H9 (cell line): Measurements from ENCODE around the gene RNF224. TPM values are rescaled to one million over a fixed set of nuclear protein-coding genes. Genes with fewer than 3 reads are reported as not detected.
A peak's percentile ranks its signal among the peaks of the same experiment; 100 is the strongest.

Source experiments
- DNase-seq: peaks from one replicate; pipeline ENCODE4 v3.0.0-alpha.2; 2017
- H2AFZ ChIP-seq: one replicate; pipeline ENCODE4 v1.6.1; 2013; ENCODE audit warnings: mild to moderate bottlenecking, low read length, control low read depth, moderate library complexity
- H2AK5ac ChIP-seq: 2 replicates; pipeline ENCODE4 v1.6.1; 2013; ENCODE audit warnings: low read length, control low read depth, mixed read lengths; ENCODE audit not compliant: insufficient read length
- H2BK120ac ChIP-seq: one replicate; pipeline ENCODE4 v1.6.1; 2013; ENCODE audit warnings: low read depth, mild to moderate bottlenecking, low read length, control low read depth, inconsistent platforms; ENCODE audit not compliant: poor library complexity, severe bottlenecking
- H2BK12ac ChIP-seq: 2 replicates; pipeline ENCODE4 v1.6.1; 2013; ENCODE audit warnings: low read length, control low read depth, mixed read lengths, low read depth; ENCODE audit not compliant: insufficient read length
- H2BK15ac ChIP-seq: 2 replicates; pipeline ENCODE4 v1.6.1; 2013; ENCODE audit warnings: low read depth, low read length, control low read depth
- H2BK20ac ChIP-seq: one replicate; pipeline ENCODE4 v1.6.1; 2013; ENCODE audit warnings: low read depth, mild to moderate bottlenecking, low read length, control low read depth, inconsistent platforms; ENCODE audit not compliant: poor library complexity, severe bottlenecking
- H2BK5ac ChIP-seq: 2 replicates; pipeline ENCODE4 v1.6.1; 2013; ENCODE audit warnings: low read length, control low read depth, mixed read lengths; ENCODE audit not compliant: insufficient read length
- H3K14ac ChIP-seq: 2 replicates; pipeline ENCODE4 v1.6.1; 2013; ENCODE audit warnings: low read length, control low read depth; ENCODE audit not compliant: insufficient read depth
- H3K18ac ChIP-seq: 2 replicates; pipeline ENCODE4 v1.6.1; 2013; ENCODE audit warnings: low read depth, mild to moderate bottlenecking, mixed read lengths, low read length, control low read depth; ENCODE audit not compliant: insufficient read length
- H3K23ac ChIP-seq: 2 replicates; pipeline ENCODE4 v1.6.1; 2013; ENCODE audit warnings: low read length, control low read depth, mixed read lengths, low read depth; ENCODE audit not compliant: insufficient read length
- H3K23me2 ChIP-seq: 2 replicates; pipeline ENCODE4 v1.6.1; 2013; ENCODE audit warnings: low read depth, mild to moderate bottlenecking, mixed read lengths, low read length, control low read depth; ENCODE audit not compliant: insufficient read length, poor library complexity, severe bottlenecking
- H3K27ac ChIP-seq: 2 replicates; pipeline ENCODE4 v1.5.1; 2013; ENCODE audit warnings: low read length, control low read depth, mixed read lengths, low read depth; ENCODE audit not compliant: insufficient read length
- H3K27me3 ChIP-seq: 2 replicates; pipeline ENCODE4 v1.6.1; 2013; ENCODE audit warnings: low read length, control low read depth, inconsistent platforms; ENCODE audit not compliant: insufficient read depth
- H3K4ac ChIP-seq: 2 replicates; pipeline ENCODE4 v1.6.1; 2013; ENCODE audit warnings: low read depth, mild to moderate bottlenecking, control low read depth, inconsistent platforms, low read length, moderate library complexity
- H3K4me1 ChIP-seq: 2 replicates; pipeline ENCODE4 v1.6.1; 2013; ENCODE audit warnings: low read length, control low read depth, inconsistent platforms; ENCODE audit not compliant: insufficient read depth
- H3K4me2 ChIP-seq: 2 replicates; pipeline ENCODE4 v1.6.1; 2013; ENCODE audit warnings: low read length, control low read depth, mixed read lengths; ENCODE audit not compliant: insufficient read length, insufficient read depth
- H3K56ac ChIP-seq: 2 replicates; pipeline ENCODE4 v1.6.1; 2013; ENCODE audit warnings: low read depth, mild to moderate bottlenecking, mixed read lengths, low read length, control low read depth; ENCODE audit not compliant: insufficient read length
- H3K79me1 ChIP-seq: 2 replicates; pipeline ENCODE4 v1.6.1; 2013; ENCODE audit warnings: low read depth, mild to moderate bottlenecking, moderate library complexity, low read length, control low read depth, inconsistent platforms; ENCODE audit not compliant: insufficient read depth, poor library complexity, severe bottlenecking
- H3K79me2 ChIP-seq: 2 replicates; pipeline ENCODE4 v1.6.1; 2013; ENCODE audit warnings: low read length, control low read depth, inconsistent platforms; ENCODE audit not compliant: insufficient read depth
- H3K9ac ChIP-seq: 2 replicates; pipeline ENCODE4 v1.6.1; 2013; ENCODE audit warnings: low read length, control low read depth, mixed read lengths; ENCODE audit not compliant: insufficient read length; ENCODE audit errors: extremely low read depth
- H3K9me3 ChIP-seq: one replicate; pipeline ENCODE4 v1.6.1; 2013; ENCODE audit warnings: low read depth, low read length, inconsistent platforms; ENCODE audit not compliant: control insufficient read depth
- H3T11ph ChIP-seq: one replicate; pipeline ENCODE4 v1.6.1; 2013; ENCODE audit warnings: mild to moderate bottlenecking, low read length, control low read depth, inconsistent platforms
- H4K20me1 ChIP-seq: one replicate; pipeline ENCODE4 v1.6.1; 2013; ENCODE audit not compliant: control insufficient read depth, insufficient read length, insufficient read depth
- H4K5ac ChIP-seq: 2 replicates; pipeline ENCODE4 v1.6.1; 2013; ENCODE audit warnings: low read depth, mild to moderate bottlenecking, mixed read lengths, low read length, control low read depth; ENCODE audit not compliant: insufficient read length
- H4K8ac ChIP-seq: replicated peaks from 2 replicates; pipeline ENCODE4 v1.6.1; 2013; ENCODE audit warnings: low read length, control low read depth, mixed read lengths, low read depth; ENCODE audit not compliant: insufficient read length
- H4K91ac ChIP-seq: 2 replicates; pipeline ENCODE4 v1.6.1; 2013; ENCODE audit warnings: low read depth, mild to moderate bottlenecking, moderate library complexity, mixed read lengths, low read length, control low read depth; ENCODE audit not compliant: insufficient read length
- H3K27ac Mint-ChIP-seq, 3 experiments: 2 replicates in 2 of 3; 3 replicates in 1 of 3; pipeline ENCODE4 v1.8.0; 2020 to 2021; ENCODE audit warnings: mixed read lengths in 3 of 3, mild to moderate bottlenecking in 1 of 3, moderate library complexity in 1 of 3
- H3K27me3 Mint-ChIP-seq: 2 replicates; pipeline ENCODE4 v1.8.0; 2021; ENCODE audit warnings: low read depth, mild to moderate bottlenecking, moderate library complexity, mixed read lengths
- H3K36me3 Mint-ChIP-seq, 3 experiments: 2 replicates in 2 of 3; 3 replicates in 1 of 3; pipeline ENCODE4 v1.8.0; 2020 to 2021; ENCODE audit warnings: low read depth in 3 of 3, mixed read lengths in 3 of 3; ENCODE audit not compliant: insufficient read depth in 1 of 3
- H3K4me1 Mint-ChIP-seq, 2 experiments: 2 replicates each; pipeline ENCODE4 v1.8.0; 2020; ENCODE audit warnings: mixed read lengths in 2 of 2
- H3K4me3 Mint-ChIP-seq, 2 experiments: 2 replicates in 1 of 2; 3 replicates in 1 of 2; pipeline ENCODE4 v1.8.0; 2020 to 2021; ENCODE audit warnings: mild to moderate bottlenecking in 2 of 2, mixed read lengths in 2 of 2, moderate library complexity in 1 of 2
- H3K9me3 Mint-ChIP-seq, 2 experiments: 2 replicates in 1 of 2; 3 replicates in 1 of 2; pipeline ENCODE4 v1.8.0; 2020; ENCODE audit warnings: mild to moderate bottlenecking in 2 of 2, mixed read lengths in 2 of 2, moderate library complexity in 1 of 2
- CTCF ChIP-seq: fragments of 200-600 bp; sonication (generic); conservative IDR thresholded peaks from 3 replicates; pipeline ENCODE4 v1.8.0; 2021; ENCODE audit warnings: antibody characterized with exemption, mild to moderate bottlenecking
- WGBS: extraction: QIAGEN DNeasy Blood & Tissue Kit; methylation state at CpG from one replicate; pipeline ENCODE4 v1.1.7; 2013; ENCODE audit warnings: missing lambda C conversion rate, low lambda C conversion rate, mixed read lengths; ENCODE audit not compliant: insufficient read length; ENCODE audit errors: extremely low coverage; 5-methylcytosine and 5-hydroxymethylcytosine counted together
- total RNA-seq: library from RNA; stranded (reverse); gene quantifications from 2 replicates; pipeline ENCODE4 v1.2.1, GENCODE V29; 2021

RNF224 gene
- total RNA-seq, 1 experiment from 2014 or later: 0.15 TPM

DNA sequence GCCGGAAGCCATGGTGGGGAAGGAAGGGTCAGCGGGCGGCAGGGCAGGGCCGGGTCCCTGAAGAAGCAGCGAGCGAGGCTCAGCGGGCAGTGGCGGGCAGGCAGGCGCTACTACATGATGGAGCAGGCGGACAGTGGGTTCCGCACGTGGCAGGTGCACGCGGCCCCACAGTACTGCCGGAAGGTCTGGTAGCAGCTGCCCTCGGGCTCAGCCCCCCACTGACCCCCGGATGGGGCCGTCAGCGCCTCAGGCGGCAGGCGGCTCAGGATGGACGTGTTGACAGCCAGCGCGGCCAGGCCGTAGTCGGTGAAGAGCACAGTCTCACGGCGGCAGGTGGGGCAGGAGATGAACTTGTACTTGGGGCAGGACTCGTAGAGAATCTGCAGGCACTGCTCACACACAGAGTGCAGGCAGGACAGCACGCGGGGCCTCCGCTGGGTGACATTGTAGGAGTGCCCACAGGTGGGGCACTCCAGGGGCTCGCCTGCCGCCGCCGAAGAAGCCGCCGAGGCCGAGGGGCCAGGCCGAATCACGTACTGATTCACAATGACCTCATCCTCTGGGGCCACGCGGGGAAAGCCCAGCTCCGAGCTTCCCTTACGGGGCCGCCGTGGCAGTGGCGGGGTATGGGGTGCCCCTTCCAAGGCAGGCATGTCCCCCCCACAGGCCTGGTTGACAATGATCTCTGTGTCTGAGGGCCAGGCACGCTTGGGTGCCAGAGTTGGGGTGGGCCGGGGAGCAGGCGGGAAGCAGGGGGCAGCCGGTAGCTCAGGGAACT is 6.8 kb upstream of the RNF224 start:
- Histone ChIP-seq H2BK20ac (no peak overlapping the region), H3K23me2 (peaks cover 18% of the 10 kb centered on the region)
- DNase-seq: no peak

More for the DNA sequence above, 6.8 kb upstream of the RNF224 start:
- Histone ChIP-seq H3K4ac (no peak overlapping the region), H3K9ac (no peak overlapping the region), H2BK15ac (no peak overlapping the region), H3K9me3 (no peaks in the 10 kb centered on the region), H2AK5ac (no peak overlapping the region), H3K27me3 (no peaks in the 10 kb centered on the region), H3T11ph (no peak overlapping the region), H3K79me2 (no peaks in the 10 kb centered on the region), H4K91ac (no peak overlapping the region), H3K56ac (no peak overlapping the region), H4K8ac (no peak overlapping the region), H2BK120ac (no peak overlapping the region), H3K27ac (no peak overlapping the region), H4K20me1 (no peaks in the 10 kb centered on the region), H3K4me2 (no peak overlapping the region), H2AFZ (no peak overlapping the region), H3K4me1 (no peaks in the 10 kb centered on the region; the same call in 1 of the 2 replicates), H2BK5ac (no peak overlapping the region), H2BK12ac (no peak overlapping the region), H3K18ac (no peak overlapping the region), H3K14ac (no peak overlapping the region), H3K23ac (no peak overlapping the region), H4K5ac (no peak overlapping the region), H3K79me1 (no peaks in the 10 kb centered on the region)
- Mint-ChIP-seq H3K36me3 (peaks cover 0 to 15% (median under 1%) of the 10 kb centered on the region in 3 experiments; a peak in 1 of 7 replicates), H3K27me3 (no peaks in the 10 kb centered on the region), H3K9me3 (no peaks in the 10 kb centered on the region), H3K4me3 (peak overlapping the region; percentile 22 to 60; a peak in 3 of 5 replicates), H3K4me1 (peaks cover 4 to 8% of the 10 kb centered on the region in 2 experiments), H3K27ac (no peak overlapping the region)
- no peak for TF ChIP-seq CTCF
- no CpG with 5 or more reads among the region's 52 CpGs for WGBS
